Activated naive CD8-positive, alpha-beta T cell treated with anti-CD3 and anti-CD28 coated beads, Interleukin-2, amount 10 ng/mL, durations not matched to agents 7 days and 5 days (primary cell): ENCODE measurements around the gene ETV7. TPM values are rescaled to one million over a fixed set of nuclear protein-coding genes. Genes with fewer than 3 reads are reported as not detected.
"Not testable (repeated sequence)": the region's sequence is repeated elsewhere in the genome, so short reads cannot be mapped to it uniquely, and the experiment has no call there.

Source experiments
- ATAC-seq: fragments of 150-1000 bp; cut with Tn5 transposase; one replicate; pipeline ENCODE4 v1.10.0; 2021; ENCODE audit warnings: low read depth, moderate library complexity
- POLR2A ChIA-PET: fragments of 350-600 bp; sonication (Branson Sonifier 250); formaldehyde crosslinking; loops from one replicate; lab custom pipeline; 2021; ENCODE audit warnings: antibody characterized with exemption; lab: Charles Lee
- DNase-seq: peaks from one replicate; pipeline ENCODE4 v3.0.0; 2021
- H3K27ac Mint-ChIP-seq: one replicate; pipeline ENCODE4 v1.8.0; 2022; ENCODE audit warnings: mild to moderate bottlenecking, mixed read lengths
- H3K27me3 Mint-ChIP-seq: one replicate; pipeline ENCODE4 v1.8.0; 2022; ENCODE audit warnings: mild to moderate bottlenecking, moderate library complexity, mixed read lengths
- H3K36me3 Mint-ChIP-seq: one replicate; pipeline ENCODE4 v1.8.0; 2021; ENCODE audit warnings: mild to moderate bottlenecking, mixed read lengths
- H3K4me1 Mint-ChIP-seq: one replicate; pipeline ENCODE4 v1.8.0; 2021; ENCODE audit warnings: mixed read lengths
- H3K4me3 Mint-ChIP-seq: one replicate; pipeline ENCODE4 v1.8.0; 2022; ENCODE audit warnings: mild to moderate bottlenecking, moderate library complexity, mixed read lengths
- H3K9me3 Mint-ChIP-seq: one replicate; pipeline ENCODE4 v1.8.0; 2021; ENCODE audit warnings: mixed read lengths
- total RNA-seq, 2 experiments: library from RNA; stranded (reverse); gene quantifications; one replicate each; pipeline ENCODE4 v1.2.3, GENCODE V29; 2021

ETV7 gene
- total RNA-seq, 2 experiments from 2014 or later, result 8.7 to 9.8 TPM

DNA sequence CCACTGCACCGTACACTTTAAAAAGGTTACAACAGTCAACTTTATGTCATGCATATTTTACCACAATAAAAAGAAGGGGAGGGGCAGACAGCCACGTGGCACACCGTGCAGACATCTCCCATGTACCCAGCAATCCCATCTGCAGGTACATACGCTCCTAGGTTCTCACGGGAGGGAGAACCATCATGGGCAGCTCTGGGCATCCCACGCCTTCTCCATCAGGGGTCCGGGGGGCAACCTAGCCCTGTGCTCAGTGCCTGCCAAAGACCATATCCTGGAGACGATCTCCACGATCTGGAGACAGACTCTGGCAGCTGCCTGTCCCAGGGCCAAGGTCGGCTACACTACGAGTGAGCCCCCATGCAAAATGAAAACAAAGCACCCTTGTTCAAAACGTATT lies 48.3 kb downstream of the ETV7 start:
- peaks cover 41% of the 10 kb centered on the region for H3K27me3 Mint-ChIP-seq
- peaks cover 11% of the 10 kb centered on the region for H3K4me1 Mint-ChIP-seq
- no peak overlapping the region for H3K4me3 Mint-ChIP-seq
- ATAC-seq (no peak), DNase-seq (no peak)
- H3K9me3 Mint-ChIP-seq, result no peaks in the 10 kb centered on the region
- H3K27ac Mint-ChIP-seq, result no peak overlapping the region
- no peaks in the 10 kb centered on the region for H3K36me3 Mint-ChIP-seq
- POLR2A ChIA-PET, result no interaction called here

DNA sequence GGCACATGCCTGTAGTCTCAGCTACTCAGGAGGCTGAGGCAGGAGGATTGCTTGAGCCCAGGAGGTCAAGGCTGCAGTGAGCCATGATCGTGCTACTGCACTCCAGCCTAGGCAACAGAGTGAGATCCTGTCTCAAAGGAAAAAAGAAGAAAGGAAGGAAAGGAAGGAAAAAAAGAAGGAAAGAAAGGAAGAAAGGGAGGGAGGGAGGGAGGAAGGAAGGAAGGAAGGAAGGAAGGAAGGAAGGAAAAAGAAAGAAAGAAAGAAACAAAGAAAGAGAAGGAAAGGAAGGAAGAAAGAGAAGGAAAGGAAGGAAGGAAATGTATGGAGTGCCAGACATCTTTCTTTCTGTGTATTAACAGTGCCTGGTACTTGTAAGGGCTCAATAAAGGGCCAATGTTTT lies 49.2 kb downstream of the ETV7 start:
- not testable (repeated sequence) for H3K4me3 Mint-ChIP-seq

GRCh38 chr6:36337814-36338213 lies 49.7 kb downstream of the ETV7 start:
- Mint-ChIP-seq H3K27me3 (peaks cover 42% of the 10 kb centered on the region), H3K36me3 (no peaks in the 10 kb centered on the region), H3K4me1 (peaks cover 11% of the 10 kb centered on the region), H3K27ac (no peak overlapping the region), H3K9me3 (no peaks in the 10 kb centered on the region), H3K4me3 (no peak overlapping the region)
- ATAC-seq (no peak), DNase-seq (no peak)
- POLR2A ChIA-PET, result interaction anchor here (0.6 to 0.7 kb wide), 3 partner anchors 214 to 609 kb away, joined by 3 to 5 read pairs (median 3); no protein-coding TSS in a partner anchor

More for the DNA sequence above, 49.2 kb downstream of the ETV7 start:
- ATAC-seq, H3K36me3 Mint-ChIP-seq, H3K9me3 Mint-ChIP-seq, DNase-seq, H3K27ac Mint-ChIP-seq: not testable (repeated sequence)
- POLR2A ChIA-PET, result interaction anchor here (0.6 to 0.7 kb wide), 2 partner anchors 214 to 610 kb away, joined by 3 read pairs; no protein-coding TSS in a partner anchor
- Mint-ChIP-seq H3K4me1 (peaks cover 11% of the 10 kb centered on the region), H3K27me3 (peaks cover 42% of the 10 kb centered on the region)

DNA sequence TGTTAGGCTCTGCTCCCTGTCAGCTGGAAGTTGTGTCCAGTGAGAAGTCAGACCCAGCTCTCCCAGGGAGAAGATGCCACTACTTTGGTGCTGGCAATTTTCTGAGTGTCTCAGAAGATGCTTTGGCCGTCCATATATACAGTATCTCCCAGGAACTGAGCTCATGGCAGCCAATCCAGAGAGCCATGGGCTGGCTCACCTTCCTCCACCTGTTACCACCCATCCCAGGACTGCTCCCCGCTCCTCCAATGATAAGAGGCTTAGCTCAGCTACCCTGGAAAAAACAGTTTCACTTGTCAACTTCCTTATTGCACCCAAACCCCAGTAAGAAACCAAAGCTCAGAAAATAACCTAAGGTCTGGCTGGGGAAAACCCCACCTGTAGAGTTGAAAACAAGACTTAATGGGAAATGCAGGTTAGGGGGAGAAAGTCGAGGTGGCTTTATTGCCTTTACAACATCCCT lies 50.7 kb downstream of the ETV7 start, which contains the start of gene BNIP5:
Gene BNIP5, minus strand, starts transcription at position 110 of the 463 bp plus-strand sequence. CDS start 6,198 bp downstream, outside the sequence.
- Mint-ChIP-seq H3K4me3 (no peak within 1 kb of the TSS), H3K36me3 (no peaks in the 10 kb centered on the region), H3K27ac (peak within 1 kb of the TSS; percentile 66), H3K9me3 (no peaks in the 10 kb centered on the region), H3K4me1 (peaks cover 13% of the 10 kb centered on the region), H3K27me3 (peaks cover 43% of the 10 kb centered on the region)
- POLR2A ChIA-PET, result no interaction called here
- peak; percentile 23 for ATAC-seq
- DNase-seq, result no peak

- peaks cover 13% of the 10 kb centered on the region for H3K4me1 Mint-ChIP-seq
- POLR2A ChIA-PET, result no interaction called here
Observed at GRCh38 chr6:36336208-36336710, 51.2 kb downstream of the ETV7 start.

GRCh38 chr6:36335465-36336207 lies 51.8 kb downstream of the ETV7 start:
- no peak for DNase-seq
- H3K9me3 Mint-ChIP-seq, result no peaks in the 10 kb centered on the region
- peaks cover 10% of the 10 kb centered on the region for H3K4me1 Mint-ChIP-seq
- H3K27me3 Mint-ChIP-seq, result peaks cover 37% of the 10 kb centered on the region
- POLR2A ChIA-PET, result no interaction called here
- H3K36me3 Mint-ChIP-seq, result no peaks in the 10 kb centered on the region
- no peak for ATAC-seq
- H3K27ac Mint-ChIP-seq, result no peak overlapping the region
- H3K4me3 Mint-ChIP-seq, result no peak overlapping the region

More at GRCh38 chr6:36336208-36336710, 51.2 kb downstream of the ETV7 start:
- ATAC-seq (no peak), DNase-seq (no peak)
- H3K36me3 Mint-ChIP-seq, result no peaks in the 10 kb centered on the region
- no peaks in the 10 kb centered on the region for H3K9me3 Mint-ChIP-seq
- peaks cover 42% of the 10 kb centered on the region for H3K27me3 Mint-ChIP-seq
- H3K4me3 Mint-ChIP-seq, result no peak overlapping the region
- no peak overlapping the region for H3K27ac Mint-ChIP-seq

- no peak overlapping the region for H3K4me3 Mint-ChIP-seq
Observed at GRCh38 chr6:36334832-36335459, 52.5 kb downstream of the ETV7 start.

GRCh38 chr6:36333931-36334725 lies 53.3 kb downstream of the ETV7 start:
- no peak for DNase-seq
- POLR2A ChIA-PET, result no interaction called here
- Mint-ChIP-seq H3K27me3 (peaks cover 31% of the 10 kb centered on the region), H3K9me3 (no peaks in the 10 kb centered on the region), H3K4me3 (no peak overlapping the region), H3K4me1 (peaks cover 8% of the 10 kb centered on the region), H3K27ac (no peak overlapping the region), H3K36me3 (no peaks in the 10 kb centered on the region)
- ATAC-seq, result no peak

More at GRCh38 chr6:36334832-36335459, 52.5 kb downstream of the ETV7 start:
- peaks cover 8% of the 10 kb centered on the region for H3K4me1 Mint-ChIP-seq
- no peaks in the 10 kb centered on the region for H3K36me3 Mint-ChIP-seq
- no peak for ATAC-seq
- POLR2A ChIA-PET, result no interaction called here
- H3K27me3 Mint-ChIP-seq, result peaks cover 31% of the 10 kb centered on the region
- no peak overlapping the region for H3K27ac Mint-ChIP-seq
- no peak for DNase-seq
- H3K9me3 Mint-ChIP-seq, result no peaks in the 10 kb centered on the region

DNA sequence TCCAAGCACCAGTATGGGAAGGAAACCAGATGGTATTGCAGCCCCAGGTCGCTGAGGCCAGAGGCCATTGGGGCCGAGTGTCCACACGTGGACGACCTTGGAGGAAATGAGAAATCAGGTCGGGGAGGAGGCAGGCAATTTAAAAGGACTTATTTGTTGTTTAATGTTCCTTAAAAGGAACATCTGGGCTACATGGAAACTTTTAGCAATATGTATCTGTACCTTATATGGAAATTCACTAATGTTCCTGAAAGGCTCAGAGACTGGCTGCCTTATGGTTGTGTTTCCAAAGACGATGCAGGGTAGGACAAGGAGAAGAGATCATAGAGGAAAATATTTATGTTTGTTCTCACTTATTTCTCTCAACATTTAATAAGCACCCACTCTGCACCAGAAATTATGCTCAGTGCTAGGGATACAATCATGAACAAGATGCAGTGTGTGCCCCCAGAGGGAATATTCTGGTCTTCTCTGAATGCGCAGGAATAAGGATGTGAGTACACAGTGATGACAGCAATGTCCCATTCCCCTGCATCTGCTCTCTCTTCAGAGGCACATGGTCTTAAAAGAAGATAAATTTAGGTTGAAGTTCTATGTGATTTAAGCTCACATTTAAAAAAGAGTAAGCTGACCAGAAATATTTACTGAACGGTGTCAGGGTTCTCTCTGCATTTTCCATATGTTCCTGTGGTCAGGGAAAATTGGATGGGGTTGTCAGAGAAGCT lies 54.1 kb downstream of the ETV7 start:
- peaks cover 31% of the 10 kb centered on the region for H3K27me3 Mint-ChIP-seq
- no peak overlapping the region for H3K27ac Mint-ChIP-seq
- H3K9me3 Mint-ChIP-seq, result no peaks in the 10 kb centered on the region
- H3K4me3 Mint-ChIP-seq, result no peak overlapping the region
- DNase-seq, result no peak
- POLR2A ChIA-PET, result no interaction called here
- H3K4me1 Mint-ChIP-seq, result peaks cover 8% of the 10 kb centered on the region
- no peaks in the 10 kb centered on the region for H3K36me3 Mint-ChIP-seq
- ATAC-seq, result no peak

GRCh38 chr6:36331381-36331780 lies 56.1 kb downstream of the ETV7 start:
- DNase-seq (no peak), ATAC-seq (no peak)
- POLR2A ChIA-PET, result no interaction called here
- Mint-ChIP-seq H3K36me3 (no peaks in the 10 kb centered on the region), H3K4me3 (no peak overlapping the region), H3K27me3 (peaks cover 39% of the 10 kb centered on the region), H3K27ac (no peak overlapping the region), H3K9me3 (no peaks in the 10 kb centered on the region), H3K4me1 (peaks cover 8% of the 10 kb centered on the region)

GRCh38 chr6:36330366-36330765 lies 57.1 kb downstream of the ETV7 start:
- no peak for DNase-seq
- H3K9me3 Mint-ChIP-seq, result no peaks in the 10 kb centered on the region
- peaks cover 8% of the 10 kb centered on the region for H3K4me1 Mint-ChIP-seq
- POLR2A ChIA-PET, result no interaction called here
- no peak overlapping the region for H3K4me3 Mint-ChIP-seq
- no peak for ATAC-seq
- H3K36me3 Mint-ChIP-seq, result no peaks in the 10 kb centered on the region
- no peak overlapping the region for H3K27ac Mint-ChIP-seq
- peaks cover 36% of the 10 kb centered on the region for H3K27me3 Mint-ChIP-seq

GRCh38 chr6:36329798-36330291 lies 57.6 kb downstream of the ETV7 start:
- no peaks in the 10 kb centered on the region for H3K36me3 Mint-ChIP-seq
- POLR2A ChIA-PET, result no interaction called here
- no peak overlapping the region for H3K27ac Mint-ChIP-seq
- peaks cover 8% of the 10 kb centered on the region for H3K4me1 Mint-ChIP-seq
- no peak for ATAC-seq
- H3K27me3 Mint-ChIP-seq, result peaks cover 32% of the 10 kb centered on the region
- DNase-seq, result no peak
- H3K4me3 Mint-ChIP-seq, result no peak overlapping the region
- H3K9me3 Mint-ChIP-seq, result no peaks in the 10 kb centered on the region
